Activated CD8-positive, alpha-beta T cell treated with anti-CD3 and anti-CD28 coated beads for 36 hours (primary cell): ENCODE data around the gene PTCD1. TPM values are rescaled to one million over a fixed set of nuclear protein-coding genes. Genes with fewer than 3 reads are reported as not detected.
A peak's percentile ranks its signal among the peaks of the same experiment; 100 is the strongest.

Source experiments
- ATAC-seq: fragments of 200-7000 bp; cut with Tn5 transposase; one replicate; pipeline ENCODE4 v1.10.0; 2021; ENCODE audit warnings: mild to moderate bottlenecking, moderate library complexity
- CTCF ChIA-PET: fragments of 350-600 bp; sonication (Branson Sonifier 250); formaldehyde crosslinking; loops from one replicate; lab custom pipeline; 2021; ENCODE audit warnings: antibody characterized with exemption; lab: Charles Lee
- POLR2A ChIA-PET: fragments of 350-600 bp; sonication (Branson Sonifier 250); formaldehyde crosslinking; loops from one replicate; lab custom pipeline; 2021; ENCODE audit warnings: antibody characterized with exemption; lab: Charles Lee
- DNase-seq: peaks from one replicate; pipeline ENCODE4 v3.0.0-alpha.2; 2020
- H3K27ac Mint-ChIP-seq: one replicate; pipeline ENCODE4 v1.8.0; 2021; ENCODE audit warnings: mild to moderate bottlenecking, mixed read lengths
- H3K27me3 Mint-ChIP-seq: one replicate; pipeline ENCODE4 v1.8.0; 2021; ENCODE audit warnings: mixed read lengths
- H3K36me3 Mint-ChIP-seq: one replicate; pipeline ENCODE4 v1.8.0; 2021; ENCODE audit warnings: low read depth, mixed read lengths
- H3K4me1 Mint-ChIP-seq: one replicate; pipeline ENCODE4 v1.8.0; 2021; ENCODE audit warnings: low read depth, mixed read lengths
- H3K4me3 Mint-ChIP-seq: one replicate; pipeline ENCODE4 v1.8.0; 2021; ENCODE audit warnings: mild to moderate bottlenecking, moderate library complexity, mixed read lengths
- H3K9me3 Mint-ChIP-seq: one replicate; pipeline ENCODE4 v1.8.0; 2021; ENCODE audit warnings: mixed read lengths
- CTCF ChIP-seq: fragments of 200-600 bp; IDR thresholded peaks from one replicate; pipeline ENCODE4 v1.8.0; 2022; ENCODE audit warnings: antibody characterized with exemption, mild to moderate bottlenecking
- intact Hi-C: fragments of 100-400 bp; cut with micrococcal nuclease; formaldehyde crosslinking; loops from one replicate; pipeline ENCODE4 v1.10.0; 2022
- total RNA-seq, 2 experiments: library from RNA; stranded (reverse); gene quantifications; one replicate each; pipeline ENCODE4 v1.2.3, GENCODE V29; 2021

PTCD1 gene
- total RNA-seq, 2 experiments from 2014 or later, result 7.2 to 8.2 TPM

- intact Hi-C loops, result no loop called here
- Mint-ChIP-seq H3K4me3 (no peak overlapping the region), H3K4me1 (peaks cover 25% of the 10 kb centered on the region), H3K36me3 (peaks cover 55% of the 10 kb centered on the region), H3K9me3 (no peaks in the 10 kb centered on the region), H3K27ac (peak overlapping the region; percentile 16), H3K27me3 (no peaks in the 10 kb centered on the region)
- CTCF ChIA-PET, result interaction anchor here (1.3 to 1.8 kb wide), 3 partner anchors 11 to 15 kb away, joined by 3 to 4 read pairs (median 4); partner anchors contain the start of genes BUD31 and PDAP1
- DNase-seq (no peak), ATAC-seq (no peak)
- POLR2A ChIA-PET, result interaction anchor here (0.7 to 3.6 kb wide), 10 partner anchors 8 to 46 kb away, joined by 3 to 50 read pairs (median 4); partner anchors contain the start of genes BUD31 and PDAP1
- no peak for TF ChIP-seq CTCF
Measured at GRCh38 chr7:99394188-99394502, 44.5 kb downstream of the PTCD1 start.

DNA sequence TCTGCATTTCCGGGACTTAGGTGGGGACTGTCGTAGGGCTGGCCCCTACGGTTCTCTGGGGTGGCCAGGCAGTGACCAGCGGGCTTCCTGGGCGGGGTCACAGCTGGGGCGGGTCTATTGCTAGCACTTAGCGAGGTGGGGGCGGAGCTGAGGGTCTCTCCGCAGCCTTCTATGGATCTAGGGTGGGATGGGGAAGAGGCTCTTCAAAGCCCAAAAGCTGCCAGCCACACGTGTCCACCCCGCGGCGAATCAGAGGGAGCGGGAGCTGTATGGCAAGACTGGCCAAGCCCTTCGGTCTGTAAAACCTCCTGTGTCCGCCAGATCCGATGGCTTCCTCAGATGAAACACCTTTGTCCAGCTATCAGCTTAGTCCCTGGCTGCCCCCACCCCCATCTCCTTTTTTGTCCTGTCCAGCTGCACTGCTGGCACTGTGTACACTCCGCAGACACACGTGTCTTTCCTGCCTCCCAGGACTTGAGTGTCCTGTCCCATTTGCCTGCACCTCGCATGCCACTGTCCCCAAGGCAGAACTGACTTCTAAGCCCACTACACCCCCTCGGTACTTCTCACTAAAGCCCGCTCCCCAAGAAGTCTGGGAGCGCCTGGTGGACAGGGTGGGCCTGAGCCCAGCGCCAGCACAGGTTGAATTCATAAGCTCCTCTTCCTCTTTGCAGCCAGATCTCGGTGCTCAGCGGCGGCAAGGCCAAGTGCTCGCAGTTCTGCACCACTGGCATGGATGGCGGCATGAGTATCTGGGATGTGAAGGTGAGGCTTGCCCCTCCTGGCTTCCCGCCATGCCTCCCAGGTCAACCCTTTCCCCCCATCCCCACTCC is 45.0 kb downstream of the PTCD1 start:
- Mint-ChIP-seq H3K4me3 (peak overlapping the region; percentile 58), H3K36me3 (peaks cover 51% of the 10 kb centered on the region), H3K27ac (peak overlapping the region; percentile 87), H3K27me3 (no peaks in the 10 kb centered on the region), H3K9me3 (no peaks in the 10 kb centered on the region), H3K4me1 (peaks cover 21% of the 10 kb centered on the region)
- no peak for ATAC-seq
- ChIA-PET POLR2A (interaction anchor here (0.7 to 3.6 kb wide), 12 partner anchors 8 to 80 kb away, joined by 3 to 50 read pairs (median 3); partner anchors contain the start of genes BUD31 and PDAP1), CTCF (interaction anchor here (1.0 to 2.3 kb wide), 5 partner anchors 12 to 28 kb away, joined by 3 to 9 read pairs (median 4); partner anchors contain the start of genes BUD31 and PDAP1)
- no peak for DNase-seq
- intact Hi-C loops, result no loop called here
- no peak for TF ChIP-seq CTCF

DNA sequence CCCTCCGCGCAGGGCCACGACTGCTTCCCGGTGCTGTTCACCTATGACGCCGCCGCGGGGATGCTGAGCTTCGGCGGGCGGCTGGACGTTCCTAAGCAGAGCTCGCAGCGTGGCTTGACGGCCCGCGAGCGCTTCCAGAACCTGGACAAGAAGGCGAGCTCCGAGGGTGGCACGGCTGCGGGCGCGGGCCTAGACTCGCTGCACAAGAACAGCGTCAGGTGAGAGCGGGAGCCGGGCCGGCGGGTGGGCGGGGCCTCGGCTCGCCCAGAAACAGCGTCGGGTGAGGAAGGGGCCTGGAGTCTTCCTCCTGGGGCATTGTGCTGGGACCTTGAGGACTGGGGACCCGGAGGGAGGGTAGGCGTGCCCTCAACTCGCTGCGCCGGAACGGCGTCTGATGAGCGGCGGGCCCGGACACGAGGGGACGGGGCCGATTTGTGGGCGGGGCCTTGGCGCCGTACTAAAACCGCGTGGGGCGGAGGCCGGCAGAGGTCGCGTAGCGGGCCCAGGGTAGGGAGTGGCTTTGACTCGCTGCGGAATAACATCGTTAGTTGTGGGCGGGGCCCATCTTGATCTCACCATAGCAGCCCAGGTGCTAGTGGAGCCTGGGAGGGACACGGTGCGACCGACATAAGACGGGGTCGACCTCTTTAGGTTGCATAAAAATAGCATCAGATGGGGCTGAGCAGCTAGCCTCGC is 45.8 kb downstream of the PTCD1 start:
- Mint-ChIP-seq H3K4me3 (peak overlapping the region; percentile 58), H3K9me3 (no peaks in the 10 kb centered on the region), H3K4me1 (peaks cover 20% of the 10 kb centered on the region), H3K27ac (peak overlapping the region; percentile 87), H3K27me3 (no peaks in the 10 kb centered on the region), H3K36me3 (peaks cover 52% of the 10 kb centered on the region)
- no peak for TF ChIP-seq CTCF
- ChIA-PET POLR2A (interaction anchor here (1.1 to 3.6 kb wide), 8 partner anchors 8 to 81 kb away, joined by 3 to 50 read pairs (median 10); partner anchors contain the start of genes BUD31 and PDAP1), CTCF (interaction anchor here (1.0 to 2.3 kb wide), 5 partner anchors 12 to 28 kb away, joined by 3 to 9 read pairs (median 4); partner anchors contain the start of genes BUD31 and PDAP1)
- ATAC-seq (peak; percentile 94), DNase-seq (peak; percentile 91)
- intact Hi-C loops, result no loop called here

DNA sequence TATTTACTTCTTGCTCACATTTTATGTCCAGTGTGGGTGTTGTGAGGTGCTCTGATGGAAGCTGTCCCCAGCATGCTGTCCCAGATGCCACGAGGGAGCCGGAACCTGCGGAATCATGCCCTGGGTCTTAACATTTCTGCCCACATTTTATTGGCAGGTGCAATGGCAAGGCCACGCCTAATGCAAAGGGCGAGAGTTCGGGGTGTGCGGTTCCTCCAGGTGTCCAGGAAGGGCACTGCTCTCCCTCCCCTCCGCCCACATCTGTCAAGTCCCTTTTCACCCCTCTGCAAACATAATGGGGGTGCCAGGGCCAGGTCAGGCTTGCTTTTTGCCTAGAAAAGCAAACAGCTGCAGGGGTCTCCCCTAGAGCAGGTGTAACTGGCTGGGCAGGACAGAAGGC is 46.6 kb downstream of the PTCD1 start:
- CTCF ChIA-PET, result interaction anchor here (1.0 to 2.3 kb wide), 2 partner anchors 11 to 27 kb away, joined by 4 to 9 read pairs; no protein-coding TSS in a partner anchor
- Mint-ChIP-seq H3K27me3 (no peaks in the 10 kb centered on the region), H3K9me3 (no peaks in the 10 kb centered on the region), H3K4me3 (peak overlapping the region; percentile 27), H3K27ac (peak overlapping the region; percentile 64), H3K4me1 (peaks cover 20% of the 10 kb centered on the region), H3K36me3 (peaks cover 52% of the 10 kb centered on the region)
- DNase-seq (no peak), ATAC-seq (no peak)
- intact Hi-C loops, result no loop called here
- TF ChIP-seq CTCF, result no peak
- POLR2A ChIA-PET, result interaction anchor here (1.1 to 3.6 kb wide), 7 partner anchors 8 to 24 kb away, joined by 3 to 50 read pairs (median 15); partner anchors contain the start of genes BUD31 and PDAP1
